Measurements from ENCODE around the gene TLK2. TPM values are rescaled to one million over a fixed set of nuclear protein-coding genes. Genes with fewer than 3 reads are reported as not detected.

Gene TLK2
- total and polyA plus RNA-seq, 4 donors: 10.7 to 55.2 (median 31.0) TPM

- DNase-seq (no peak), ATAC-seq (ENCODE audit: low FRiP score) (no peak)
- H3K27me3 ChIP-seq (ENCODE audit: control insufficient read depth in 1 of 2, insufficient read depth in 2 of 2, low read length in 1 of 2): no peaks in the 10 kb centered on the region
- no peak overlapping the region for H3K4me3 ChIP-seq (ENCODE audit: low read length in 2 of 2)
- intact Hi-C loops (cut with DNase I): no loop called here
- H3K36me3 ChIP-seq (ENCODE audit: control insufficient read depth in 1 of 2, insufficient read depth in 2 of 2, low read length in 1 of 2): no peaks in the 10 kb centered on the region
- H3K9me3 ChIP-seq (ENCODE audit: control insufficient read depth, low read length): no peaks in the 10 kb centered on the region
- 100% methylated on average over 1 of the region's 1 CpG for WGBS, 2 donors
- no peak overlapping the region for H3K27ac ChIP-seq (ENCODE audit: low read depth in 1 of 2, low read length in 2 of 2)
- H3K4me1 ChIP-seq (ENCODE audit: control insufficient read depth in 1 of 2, insufficient read depth in 2 of 2, low read length in 2 of 2): no peaks in the 10 kb centered on the region
Measured at GRCh38 chr17:62661337-62661736, 182.7 kb downstream of the TLK2 start.

GRCh38 chr17:62662855-62663254 lies 184.2 kb downstream of the TLK2 start:
- DNase-seq (no peak), ATAC-seq (ENCODE audit: low FRiP score) (no peak)
- no peaks in the 10 kb centered on the region for H3K9me3 ChIP-seq (ENCODE audit: control insufficient read depth, low read length)
- intact Hi-C loops (cut with DNase I): no loop called here
- no peak overlapping the region for H3K4me3 ChIP-seq (ENCODE audit: low read length in 2 of 2)
- H3K27ac ChIP-seq (ENCODE audit: low read depth in 1 of 2, low read length in 2 of 2): no peak overlapping the region
- H3K4me1 ChIP-seq (ENCODE audit: control insufficient read depth in 1 of 2, insufficient read depth in 2 of 2, low read length in 2 of 2): no peaks in the 10 kb centered on the region
- no peaks in the 10 kb centered on the region for H3K27me3 ChIP-seq (ENCODE audit: control insufficient read depth in 1 of 2, insufficient read depth in 2 of 2, low read length in 1 of 2)
- WGBS, 2 donors: 28% methylated on average over 6 of the region's 6 CpGs
- H3K36me3 ChIP-seq (ENCODE audit: control insufficient read depth in 1 of 2, insufficient read depth in 2 of 2, low read length in 1 of 2): no peaks in the 10 kb centered on the region

Other genes starting within 250 kb of the TLK2 start
- gene EFCAB3, start 98.3 kb upstream of the TLK2 start, total RNA-seq: not detected
- gene EFCAB3, start 98.3 kb upstream of the TLK2 start, polyA plus RNA-seq: not detected
- gene METTL2A, start 54.9 kb upstream of the TLK2 start, total RNA-seq: 10 to 100 TPM; 11.1 to 16.1 TPM
- gene METTL2A, start 54.9 kb upstream of the TLK2 start, polyA plus RNA-seq: 1 to 10 TPM; 6.8 to 7.8 TPM
- gene MRC2, start 148.8 kb downstream of the TLK2 start, total RNA-seq: 100 to 1,000 TPM in 1 of 2 donors, 10 to 100 TPM in 1; 93.8 to 232 TPM
- gene MRC2, start 148.8 kb downstream of the TLK2 start, polyA plus RNA-seq: 100 to 1,000 TPM in 1 of 2 donors, 10 to 100 TPM in 1; 15.3 to 149 TPM

All from aorta (tissue), 5 donors.